K562 treated with DMSO at 1 percent for 12 hours (cell line): ENCODE results near the gene PPP1CA. TPM values are rescaled to one million over a fixed set of nuclear protein-coding genes. Genes with fewer than 3 reads are reported as not detected.

Source experiments
- total RNA-seq: library from RNA; unstranded; fragments of 300-600 nt; gene quantifications from 2 replicates; pipeline ENCODE4 v1.2.3, GENCODE V29; 2022; ENCODE audit not compliant: insufficient read depth

PPP1CA gene
- 313 and 351 TPM in 2 replicates for total RNA-seq

GRCh38 chr11:67401495-67402191 lies at the start of gene PPP1CA:
Gene PPP1CA, minus strand, starts transcription at chr11:67401858. Its CDS starts 76 bp downstream, at chr11:67401782.

DNA sequence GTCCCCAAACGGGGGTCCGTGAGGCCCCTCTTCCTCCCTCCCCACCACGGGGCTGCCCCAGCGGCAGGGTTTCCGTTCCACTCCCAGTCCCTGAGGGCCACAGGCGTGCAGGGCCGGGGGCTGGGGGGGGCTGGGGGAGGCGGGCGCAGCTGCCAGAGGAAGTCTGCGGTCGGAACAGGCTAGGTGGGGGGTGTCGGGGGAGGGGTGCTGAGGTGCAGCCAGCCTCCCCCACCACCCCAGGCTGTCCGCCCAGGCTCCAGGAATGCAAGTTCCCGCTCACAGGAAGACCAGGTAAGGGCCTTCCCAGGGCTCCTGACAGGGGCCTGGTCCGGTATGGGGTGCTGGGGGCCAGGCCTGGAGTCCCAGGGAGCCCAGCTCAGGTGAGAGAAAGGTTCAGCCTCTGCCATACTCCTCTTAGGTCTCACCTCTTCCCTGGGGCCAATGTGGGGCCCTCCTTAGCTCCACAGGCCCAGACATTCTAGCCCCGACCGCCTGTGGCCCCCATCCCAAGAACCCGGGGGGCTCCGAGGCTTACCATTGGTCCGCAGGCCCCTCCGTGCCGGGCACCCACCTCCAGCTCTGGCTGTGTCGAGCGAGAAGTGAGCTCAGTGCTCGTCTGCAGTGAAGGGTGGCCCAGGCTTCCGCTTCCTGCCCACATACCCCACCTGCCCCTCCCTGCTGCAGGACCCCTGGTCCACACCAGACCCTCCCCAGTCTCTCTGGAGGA lies 35.6 kb upstream of the PPP1CA start, which contains the start of gene PTPRCAP:
TSS of gene PTPRCAP (minus strand) at position 601 of the 727 bp plus-strand sequence. CDS start at position 538, 63 bp downstream.

GRCh38 chr11:67428052-67429001 lies 26.7 kb upstream of the PPP1CA start, which contains the start of gene RPS6KB2:
Gene RPS6KB2, plus strand, starts transcription at chr11:67428494. Its CDS starts 52 bp downstream, at chr11:67428546.

GRCh38 chr11:67415501-67416304 lies 14.0 kb upstream of the PPP1CA start, which contains the start of gene CARNS1:
Gene CARNS1, plus strand, starts transcription at chr11:67415678. Its CDS starts 522 bp downstream, at chr11:67416200.

DNA sequence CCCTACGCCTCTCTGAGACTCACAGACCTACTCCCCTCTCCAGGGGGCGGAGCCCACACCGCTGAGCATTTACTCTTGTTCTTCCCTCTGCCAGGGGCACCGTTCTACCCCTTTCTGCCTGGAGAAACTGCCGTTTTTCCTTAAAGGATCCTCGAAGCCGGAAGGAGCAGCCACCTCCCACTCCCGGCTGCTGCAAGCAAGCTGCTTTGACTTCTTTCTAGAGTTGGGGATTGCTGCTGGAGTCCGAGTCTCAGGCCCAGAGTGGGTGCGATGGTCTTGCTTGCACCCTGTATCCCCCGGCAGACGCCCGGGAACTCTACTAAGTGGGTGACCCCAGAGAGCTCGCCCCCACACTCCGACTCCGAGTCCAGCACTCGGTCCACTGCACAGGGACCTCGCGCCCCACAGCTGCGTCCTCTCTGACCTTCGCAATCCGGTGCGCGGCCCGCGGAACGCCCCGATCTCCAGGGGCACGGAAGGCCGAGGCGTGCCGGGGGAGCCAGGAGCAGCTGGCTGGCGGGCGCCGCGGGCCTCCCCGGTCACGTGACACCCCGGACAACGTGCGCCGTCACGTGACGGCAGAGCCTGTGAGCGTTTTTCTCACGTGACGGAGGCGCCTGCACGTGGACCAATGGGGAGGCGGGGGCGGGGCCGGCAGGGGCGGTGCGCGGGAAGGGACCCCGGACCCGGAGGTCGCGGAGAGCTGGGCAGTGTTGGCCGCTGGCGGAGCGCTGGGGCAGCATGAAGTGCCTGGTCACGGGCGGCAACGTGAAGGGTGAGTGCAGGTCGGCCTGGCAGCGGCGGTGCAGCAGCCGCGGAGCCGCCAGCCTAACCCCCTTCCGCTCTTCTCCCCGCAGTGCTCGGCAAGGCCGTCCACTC lies 10.1 kb downstream of the PPP1CA start, which contains the start of gene RAD9A:
TSS of gene RAD9A (plus strand) at position 683 of the 879 bp plus-strand sequence. CDS start at position 742, 59 bp downstream.

DNA sequence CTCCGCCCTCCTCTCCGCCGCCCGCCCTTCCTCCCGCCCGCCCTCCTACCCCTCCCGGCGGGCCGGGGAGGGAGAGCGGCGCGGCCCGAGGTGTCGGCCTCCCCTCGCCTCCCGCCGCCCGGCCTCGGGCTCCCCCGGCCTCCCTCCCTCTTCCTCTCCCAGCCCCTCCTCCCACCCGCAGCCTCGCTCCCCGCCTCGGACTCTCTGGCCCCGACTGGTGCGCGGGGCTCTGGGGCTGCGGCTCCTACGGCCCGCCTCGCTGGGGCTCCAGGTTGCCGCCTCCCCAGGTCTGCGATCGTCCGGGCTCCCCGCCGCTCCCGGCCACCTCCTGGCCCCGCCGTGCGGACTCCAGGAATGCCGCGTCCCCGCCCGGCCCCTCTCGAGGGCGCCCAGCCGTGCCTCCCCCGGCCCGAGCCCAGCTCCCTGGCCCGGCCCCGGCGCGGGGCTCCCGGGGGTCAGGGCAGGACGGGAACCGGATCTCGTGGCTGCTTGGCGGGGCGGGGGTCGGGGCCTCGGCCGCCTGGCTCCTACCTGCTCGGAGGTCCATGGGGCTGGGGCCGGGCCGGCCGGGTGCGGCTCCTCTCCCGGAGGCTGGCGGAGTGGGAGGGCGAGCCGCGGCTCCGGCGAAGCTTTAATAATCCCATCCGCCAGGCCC lies 28.5 kb downstream of the PPP1CA start, which contains the start of gene CLCF1:
TSS of gene CLCF1 (minus strand) at position 606 of the 655 bp plus-strand sequence. CDS start at position 547, 59 bp downstream.

GRCh38 chr11:67353317-67354074 lies 48.2 kb downstream of the PPP1CA start, which contains the start of gene POLD4:
Gene POLD4, minus strand, starts transcription at chr11:67353546. Its CDS starts 147 bp downstream, at chr11:67353399.

Other genes with a start within 250 kb of the PPP1CA start
- 127 and 167 TPM in 2 replicates for gene GRK2, start 135.4 kb downstream of the PPP1CA start, total RNA-seq
- 53.9 and 69.9 TPM in 2 replicates for gene ANKRD13D, start 112.6 kb downstream of the PPP1CA start, total RNA-seq
- gene SSH3, start 98.3 kb downstream of the PPP1CA start, total RNA-seq = 2.9 and 3.3 TPM in 2 replicates
- 95.5 and 130 TPM in 2 replicates for gene POLD4, start 48.3 kb downstream of the PPP1CA start, total RNA-seq
- gene CLCF1, start 28.3 kb downstream of the PPP1CA start, total RNA-seq = 2.8 and 4.5 TPM in 2 replicates
- gene RAD9A, start 9.9 kb downstream of the PPP1CA start, total RNA-seq = 33.4 and 59.3 TPM in 2 replicates
- gene TBC1D10C, start 2.2 kb upstream of the PPP1CA start, total RNA-seq = 0.62 TPM in 1 of 2 replicates, not detected in the other
- gene CARNS1, start 13.8 kb upstream of the PPP1CA start, total RNA-seq = not detected in 2 replicates
- 81.1 and 94.7 TPM in 2 replicates for gene RPS6KB2, start 26.6 kb upstream of the PPP1CA start, total RNA-seq
- gene PTPRCAP, start 35.8 kb upstream of the PPP1CA start, total RNA-seq = 1.8 and 4.2 TPM in 2 replicates
- gene CORO1B, start 41.6 kb upstream of the PPP1CA start, total RNA-seq = 180 and 198 TPM in 2 replicates
- gene GPR152, start 50.9 kb upstream of the PPP1CA start, total RNA-seq = not detected in 2 replicates
- not detected in 2 replicates for gene CABP4, start 53.5 kb upstream of the PPP1CA start, total RNA-seq
- 21.4 and 32.1 TPM in 2 replicates for gene TMEM134, start 67.4 kb upstream of the PPP1CA start, total RNA-seq
- gene AIP, start 81.2 kb upstream of the PPP1CA start, total RNA-seq = 86.6 and 130 TPM in 2 replicates
- 28.6 and 34.2 TPM in 2 replicates for gene PITPNM1, start 103.5 kb upstream of the PPP1CA start, total RNA-seq
- gene CDK2AP2, start 106.3 kb upstream of the PPP1CA start, total RNA-seq = 103 and 111 TPM in 2 replicates
- not detected in 2 replicates for gene CABP2, start 121.6 kb upstream of the PPP1CA start, total RNA-seq
- gene GSTP1, start 182.0 kb upstream of the PPP1CA start, total RNA-seq = 1,909 and 2,597 TPM in 2 replicates
- gene NDUFV1, start 205.1 kb upstream of the PPP1CA start, total RNA-seq = 208 and 271 TPM in 2 replicates
- 18.2 and 22.5 TPM in 2 replicates for gene NUDT8, start 228.1 kb upstream of the PPP1CA start, total RNA-seq
- not detected in 2 replicates for gene TBX10, start 237.9 kb upstream of the PPP1CA start, total RNA-seq
- gene ACY3, start 248.9 kb upstream of the PPP1CA start, total RNA-seq = not detected in 2 replicates